ENCODE data around the gene MYL7.

DNA sequence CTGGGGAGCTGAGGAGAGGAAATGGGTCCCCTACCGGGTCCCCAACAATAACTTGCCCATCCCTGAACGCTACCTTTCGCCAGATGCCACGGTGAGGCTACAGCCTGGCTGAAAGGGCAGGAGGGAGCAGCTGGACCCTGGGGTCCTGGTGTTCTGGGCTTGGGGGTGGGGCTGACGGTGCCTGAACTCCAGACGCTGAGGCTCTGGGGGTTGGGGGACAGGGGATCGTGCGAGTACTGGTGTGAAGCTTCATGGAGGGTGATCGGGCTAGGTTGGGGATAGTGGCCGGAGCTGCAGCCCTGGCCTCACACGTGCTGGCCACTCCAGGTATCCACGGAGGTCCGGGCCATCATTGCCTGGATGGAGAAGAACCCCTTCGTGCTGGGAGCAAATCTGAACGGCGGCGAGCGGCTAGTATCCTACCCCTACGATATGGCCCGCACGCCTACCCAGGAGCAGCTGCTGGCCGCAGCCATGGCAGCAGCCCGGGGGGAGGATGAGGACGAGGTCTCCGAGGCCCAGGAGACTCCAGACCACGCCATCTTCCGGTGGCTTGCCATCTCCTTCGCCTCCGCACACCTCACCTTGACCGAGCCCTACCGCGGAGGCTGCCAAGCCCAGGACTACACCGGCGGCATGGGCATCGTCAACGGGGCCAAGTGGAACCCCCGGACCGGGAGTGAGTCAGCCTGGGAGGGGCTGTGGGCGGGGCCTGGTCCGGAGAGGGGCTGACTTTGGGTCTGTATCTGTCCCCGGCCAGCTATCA, 28.7 kb downstream of the MYL7 start:
- TF ChIP-seq EZH2 (conservative IDR thresholded peaks at IDR 0.05; ENCODE audit: low read depth, low read length) (no peak), MYC (CRISPR knock-in tag; IDR thresholded peaks at IDR 0.05; ENCODE audit: borderline replicate concordance) (no peak)
- TF ChIP-seq, protein P1, sequence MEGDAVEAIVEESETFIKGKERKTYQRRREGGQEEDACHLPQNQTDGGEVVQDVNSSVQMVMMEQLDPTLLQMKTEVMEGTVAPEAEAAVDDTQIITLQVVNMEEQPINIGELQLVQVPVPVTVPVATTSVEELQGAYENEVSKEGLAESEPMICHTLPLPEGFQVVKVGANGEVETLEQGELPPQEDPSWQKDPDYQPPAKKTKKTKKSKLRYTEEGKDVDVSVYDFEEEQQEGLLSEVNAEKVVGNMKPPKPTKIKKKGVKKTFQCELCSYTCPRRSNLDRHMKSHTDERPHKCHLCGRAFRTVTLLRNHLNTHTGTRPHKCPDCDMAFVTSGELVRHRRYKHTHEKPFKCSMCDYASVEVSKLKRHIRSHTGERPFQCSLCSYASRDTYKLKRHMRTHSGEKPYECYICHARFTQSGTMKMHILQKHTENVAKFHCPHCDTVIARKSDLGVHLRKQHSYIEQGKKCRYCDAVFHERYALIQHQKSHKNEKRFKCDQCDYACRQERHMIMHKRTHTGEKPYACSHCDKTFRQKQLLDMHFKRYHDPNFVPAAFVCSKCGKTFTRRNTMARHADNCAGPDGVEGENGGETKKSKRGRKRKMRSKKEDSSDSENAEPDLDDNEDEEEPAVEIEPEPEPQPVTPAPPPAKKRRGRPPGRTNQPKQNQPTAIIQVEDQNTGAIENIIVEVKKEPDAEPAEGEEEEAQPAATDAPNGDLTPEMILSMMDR (CRISPR knock-in tag; IDR thresholded peaks at IDR 0.05): no peak
